ENCODE measurements around the gene PADI4.

Gene PADI4

GRCh38 chr1:17282836-17283235 lies 25.2 kb upstream of the PADI4 start:
- no peak for DNase-seq

GRCh38 chr1:17286646-17287045 lies 21.4 kb upstream of the PADI4 start:
- no peak for DNase-seq

- DNase-seq: no peak
These were observed 20.7 kb upstream of the PADI4 start for GRCh38 chr1:17287130-17287776.

- DNase-seq: no peak
These were observed 18.3 kb upstream of the PADI4 start for GRCh38 chr1:17289721-17290120.

- DNase-seq: no peak
These were observed 17.4 kb upstream of the PADI4 start for GRCh38 chr1:17290553-17290952.

GRCh38 chr1:17292299-17293160 lies 15.5 kb upstream of the PADI4 start:
- DNase-seq: no peak

- no peak for DNase-seq
These were observed 14.1 kb upstream of the PADI4 start for GRCh38 chr1:17293681-17294425.

GRCh38 chr1:17295292-17295691 lies 12.7 kb upstream of the PADI4 start:
- DNase-seq: no peak

- no peak for DNase-seq
These were observed 11.9 kb upstream of the PADI4 start for GRCh38 chr1:17296086-17296485.

GRCh38 chr1:17297991-17298390 lies 10.0 kb upstream of the PADI4 start:
- no peak for DNase-seq

- no peak for DNase-seq
These were observed 6.2 kb upstream of the PADI4 start for GRCh38 chr1:17301767-17302166.

- DNase-seq: no peak
These were observed 3.7 kb upstream of the PADI4 start for GRCh38 chr1:17304151-17304825.

- no peak for DNase-seq
These were observed 3.2 kb upstream of the PADI4 start for GRCh38 chr1:17304826-17305175.

- no peak for DNase-seq
These were observed 2.4 kb upstream of the PADI4 start for GRCh38 chr1:17305576-17306095.

- DNase-seq: no peak
These were observed 1.6 kb upstream of the PADI4 start for GRCh38 chr1:17306407-17306806.

GRCh38 chr1:17306921-17307320 lies 1.1 kb upstream of the PADI4 start:
- no peak for DNase-seq

GRCh38 chr1:17307329-17307728 lies 668 bp upstream of the PADI4 start:
- no peak for DNase-seq

GRCh38 chr1:17308593-17308992 lies 596 bp downstream of the PADI4 start:
- no peak for DNase-seq

GRCh38 chr1:17309426-17310067 lies 1.6 kb downstream of the PADI4 start:
- DNase-seq: no peak

- no peak for DNase-seq
These were observed 2.2 kb downstream of the PADI4 start for GRCh38 chr1:17310068-17310640.

GRCh38 chr1:17313530-17314309 lies 5.7 kb downstream of the PADI4 start:
- no peak for DNase-seq

Measured in activated T-cell treated with anti-CD3 and anti-CD28 coated beads, Interleukin-2, amount 50 U/mL, for 1 hour (primary cell).